Measurements from ENCODE around the gene HSBP1L1.

The HSBP1L1 gene

DNA sequence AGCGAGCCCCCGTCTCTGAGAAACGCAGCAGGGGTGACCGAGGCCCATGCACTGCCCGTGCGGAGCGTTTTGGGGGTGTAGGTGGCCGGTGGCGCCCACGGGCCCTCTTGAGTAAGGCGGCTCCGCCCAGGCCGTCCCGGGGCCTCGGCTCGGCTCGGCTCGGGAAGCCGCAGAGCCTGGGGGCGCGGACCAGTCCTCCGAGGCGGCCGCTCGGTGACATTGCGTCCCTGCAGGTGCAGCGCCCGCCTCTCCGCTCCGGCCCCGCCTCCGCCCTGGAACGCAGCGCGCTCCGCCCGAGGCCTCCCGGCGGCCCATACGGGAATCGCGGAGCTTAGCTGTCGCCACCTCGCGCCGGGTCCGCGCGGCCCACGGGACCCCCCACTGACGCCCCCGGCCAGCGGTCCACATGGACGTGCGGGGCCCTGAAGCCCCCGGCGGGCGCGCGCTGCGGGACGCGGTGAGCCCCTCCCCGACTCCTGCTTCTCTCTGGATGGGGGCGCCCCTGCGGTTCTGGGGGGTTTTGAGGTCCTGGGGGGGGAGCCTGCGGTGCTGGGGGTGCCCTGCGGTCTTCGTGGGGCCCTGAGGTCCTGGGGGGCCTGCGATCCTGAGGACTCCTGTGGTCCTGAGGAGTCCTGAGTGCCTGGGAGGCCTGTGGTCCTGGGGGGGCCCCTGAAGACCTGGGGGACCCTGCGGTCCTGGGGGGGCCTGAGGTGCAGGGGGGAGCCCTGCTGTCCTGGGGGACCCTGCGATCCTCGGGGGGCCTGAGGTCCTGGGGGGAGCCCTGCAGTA lies at the start of gene HSBP1L1:
TSS of gene HSBP1L1 (plus strand) at position 314 of the 789 bp plus-strand sequence. CDS start at position 407, 93 bp downstream.
- peak; percentile 76 for DNase-seq (ENCODE audit: low read depth, low spot score)

DNA sequence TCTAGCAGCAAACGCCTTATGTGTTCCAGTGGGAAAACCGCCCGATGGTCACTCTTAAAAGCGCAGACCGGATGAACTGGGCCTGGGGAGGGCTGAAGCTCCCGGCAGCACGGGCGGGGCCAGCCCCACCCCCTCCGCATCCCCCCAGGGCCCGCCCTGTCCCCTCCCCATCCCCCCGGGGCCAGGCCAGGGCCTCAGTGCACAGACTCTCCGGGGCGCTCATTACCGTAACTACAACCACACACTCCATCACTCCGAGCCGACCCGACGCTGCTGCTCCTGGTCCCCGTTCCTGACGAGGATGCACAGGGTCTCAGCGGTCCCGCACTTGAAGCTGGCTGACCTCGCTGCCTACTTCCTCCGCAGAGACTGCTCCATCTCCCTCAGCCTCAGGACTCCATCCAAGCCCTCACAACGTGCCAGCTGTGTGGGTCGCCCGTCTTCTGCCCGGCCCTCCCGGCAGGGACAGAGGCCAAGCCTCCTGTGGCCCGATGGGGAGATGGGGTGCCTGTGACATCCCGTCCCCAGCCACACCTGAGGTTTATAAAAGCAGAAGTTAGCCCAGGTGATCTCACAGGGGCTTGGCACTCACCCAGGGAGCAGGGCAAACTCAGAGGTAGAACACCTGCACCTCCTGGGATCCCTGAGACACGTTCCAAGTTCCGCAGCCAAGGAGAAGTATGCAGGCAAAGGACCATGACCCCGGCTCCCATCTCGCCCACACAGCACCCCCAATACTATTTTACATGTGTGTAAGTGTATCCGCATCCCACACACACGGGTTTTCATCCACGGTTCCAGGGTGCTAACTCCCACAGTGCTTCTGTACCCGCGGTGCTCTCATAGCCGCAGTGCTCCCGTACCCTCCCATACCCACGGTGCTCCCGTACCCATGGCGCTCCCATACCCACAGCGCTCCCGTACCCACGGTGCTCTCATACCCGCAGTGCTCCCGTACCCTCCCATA lies 49.0 kb upstream of the HSBP1L1 start:
- DNase-seq (ENCODE audit: low read depth, low spot score) = no peak

DNA sequence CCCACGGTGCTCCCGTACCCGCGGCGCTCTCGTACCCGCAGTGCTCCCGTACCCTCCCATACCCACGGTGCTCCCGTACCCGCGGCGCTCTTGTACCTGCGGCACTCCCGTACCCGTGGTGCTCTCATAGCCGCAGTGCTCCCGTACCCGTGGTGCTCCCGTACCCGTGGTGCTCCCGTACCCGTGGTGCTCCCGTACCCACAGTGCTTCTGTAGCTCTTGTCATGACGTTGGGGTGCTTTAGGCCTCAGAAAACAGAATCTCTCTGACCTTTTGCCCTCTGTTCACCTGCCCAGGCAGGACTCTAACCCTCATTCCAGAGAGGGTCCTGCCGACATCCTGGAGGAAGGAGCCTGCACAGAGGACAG lies 48.3 kb upstream of the HSBP1L1 start:
- no peak for DNase-seq (ENCODE audit: low read depth, low spot score)

DNA sequence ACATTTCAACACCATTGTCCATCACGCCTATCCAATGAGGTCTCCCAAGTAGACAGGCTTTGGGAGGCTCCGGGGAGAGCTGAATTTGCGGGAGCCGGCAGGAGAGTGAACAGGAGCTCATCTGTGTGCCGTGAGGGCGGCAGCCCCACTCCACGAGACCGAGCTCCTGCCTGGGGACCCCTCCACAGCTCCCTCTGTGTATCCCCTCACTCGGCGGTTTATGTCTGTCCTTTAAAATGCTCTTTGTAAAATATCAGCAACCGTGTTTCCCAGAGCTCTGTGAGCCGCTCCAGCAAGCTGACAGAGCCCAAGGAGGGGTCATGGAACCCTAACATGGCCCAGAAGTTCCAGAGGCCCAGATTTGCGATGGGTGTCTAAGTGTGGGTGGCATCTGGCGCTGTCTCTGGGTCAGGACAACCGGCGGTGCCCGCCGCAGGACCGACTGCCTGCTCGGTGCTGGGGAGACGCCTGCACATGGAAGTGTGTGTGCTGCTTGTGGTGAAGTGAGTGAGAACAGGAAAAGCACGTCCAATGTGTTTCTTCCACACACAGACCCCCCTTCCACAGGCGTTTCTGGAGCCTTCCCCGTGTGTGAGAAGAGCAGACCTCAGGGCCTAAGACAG lies 47.8 kb upstream of the HSBP1L1 start:
- no peak for DNase-seq (ENCODE audit: low read depth, low spot score)

DNA sequence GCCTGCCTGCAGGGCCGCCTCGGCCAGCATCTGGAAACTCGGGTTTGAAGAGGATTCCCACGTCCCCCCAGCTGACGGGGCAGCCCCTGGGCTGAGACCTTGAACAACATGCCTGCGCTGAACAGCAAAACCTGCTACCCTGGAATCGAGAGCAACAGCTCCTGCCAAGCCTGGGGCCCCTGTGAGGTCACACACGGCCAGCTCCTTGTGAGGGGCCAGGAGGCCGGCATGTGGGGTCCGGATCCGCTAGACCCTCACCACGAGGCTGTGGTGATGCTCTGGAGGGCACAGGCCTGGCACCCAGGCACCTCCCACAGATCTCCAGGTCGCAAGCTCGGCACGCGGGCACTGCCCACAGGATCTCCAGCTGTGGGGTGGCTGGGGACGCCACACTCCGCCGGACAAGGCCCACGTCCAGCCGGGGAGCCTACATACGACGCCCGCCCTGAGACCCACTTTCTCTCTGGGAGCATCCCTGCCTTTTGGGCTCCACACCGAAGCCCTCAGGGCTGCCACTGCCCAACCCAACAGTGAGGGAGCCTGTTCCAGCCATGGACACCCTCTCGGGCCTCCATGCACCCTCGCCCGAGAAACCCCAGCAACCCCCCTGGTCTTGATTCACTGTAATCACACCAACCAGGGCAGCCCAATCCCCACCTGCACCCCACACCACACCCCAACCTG lies 47.1 kb upstream of the HSBP1L1 start:
- no peak for DNase-seq (ENCODE audit: low read depth, low spot score)

DNA sequence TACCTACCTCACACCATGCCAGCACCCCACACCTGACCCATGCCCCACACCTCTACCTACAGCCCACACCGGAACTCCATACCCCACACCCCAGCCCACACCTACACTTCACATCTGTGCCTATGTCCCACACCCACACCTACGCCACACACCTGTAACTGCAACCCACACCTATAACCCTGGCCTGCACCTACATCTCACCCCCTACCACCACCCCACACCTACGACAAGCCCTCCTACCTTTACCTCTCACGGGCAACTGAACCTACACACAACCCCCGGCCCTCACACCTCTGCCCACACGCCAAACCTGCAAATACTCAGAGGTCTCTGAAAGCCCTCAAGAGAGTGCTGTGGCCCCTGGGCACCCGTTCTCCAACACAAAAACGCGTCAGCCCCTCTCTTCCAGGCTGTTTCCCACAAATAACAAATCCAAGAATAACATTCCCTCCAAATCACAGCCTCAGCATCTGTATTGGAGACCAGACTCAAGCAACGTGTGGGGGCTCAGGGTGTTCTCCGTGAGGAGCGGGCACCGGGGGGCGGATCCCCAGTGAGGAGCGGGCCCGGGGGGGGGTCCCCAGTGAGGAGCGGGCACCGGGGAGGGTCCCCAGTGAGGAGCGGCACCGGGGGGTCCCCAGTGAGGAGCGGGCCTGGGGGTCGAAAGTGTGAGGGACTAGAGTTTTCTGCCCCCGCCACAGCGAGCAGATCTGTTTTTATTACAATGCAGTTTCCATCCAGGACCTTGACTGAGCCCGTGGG lies 46.4 kb upstream of the HSBP1L1 start:
- no peak for DNase-seq (ENCODE audit: low read depth, low spot score)

DNA sequence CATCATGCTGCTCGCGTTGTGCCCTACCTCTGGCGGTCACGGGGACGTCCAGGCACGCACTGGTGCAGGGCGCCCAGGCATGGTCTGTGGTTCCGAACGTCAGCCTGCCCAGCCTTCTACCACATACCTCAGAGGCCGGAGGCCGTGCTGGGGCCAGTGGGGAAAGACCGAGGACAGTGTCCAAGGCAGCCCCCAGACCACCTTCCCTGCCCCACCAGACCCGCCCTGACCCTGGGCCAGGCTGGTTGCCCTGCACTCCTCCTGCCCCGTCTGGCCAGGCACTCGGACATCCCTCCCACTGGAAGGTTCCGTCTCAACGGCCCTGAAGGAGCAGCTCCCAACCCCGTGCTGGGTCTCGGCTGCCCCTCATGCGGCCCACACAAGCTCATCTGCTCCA lies 45.8 kb upstream of the HSBP1L1 start:
- DNase-seq (ENCODE audit: low read depth, low spot score) = no peak

DNA sequence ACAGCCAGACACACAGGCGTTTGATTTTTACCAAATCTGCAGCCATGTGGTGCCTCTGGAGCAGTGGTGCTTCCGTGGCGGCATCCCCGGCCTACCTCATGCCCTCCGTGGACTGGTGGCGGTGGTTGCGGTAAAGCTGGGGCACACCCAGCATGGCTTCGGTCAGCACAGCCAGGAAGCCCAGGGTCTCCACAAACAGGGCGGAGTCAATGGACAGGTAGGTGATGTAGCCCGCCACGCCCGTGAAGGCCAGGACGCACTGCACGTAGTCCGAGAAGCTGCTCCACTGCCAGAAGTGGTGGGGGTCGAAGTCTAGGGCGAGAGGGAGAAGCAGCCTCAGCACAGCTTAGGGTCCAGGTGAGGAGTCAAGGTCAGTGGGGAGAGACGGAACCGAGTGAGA lies 45.4 kb upstream of the HSBP1L1 start:
- no peak for DNase-seq (ENCODE audit: low read depth, low spot score)

DNA sequence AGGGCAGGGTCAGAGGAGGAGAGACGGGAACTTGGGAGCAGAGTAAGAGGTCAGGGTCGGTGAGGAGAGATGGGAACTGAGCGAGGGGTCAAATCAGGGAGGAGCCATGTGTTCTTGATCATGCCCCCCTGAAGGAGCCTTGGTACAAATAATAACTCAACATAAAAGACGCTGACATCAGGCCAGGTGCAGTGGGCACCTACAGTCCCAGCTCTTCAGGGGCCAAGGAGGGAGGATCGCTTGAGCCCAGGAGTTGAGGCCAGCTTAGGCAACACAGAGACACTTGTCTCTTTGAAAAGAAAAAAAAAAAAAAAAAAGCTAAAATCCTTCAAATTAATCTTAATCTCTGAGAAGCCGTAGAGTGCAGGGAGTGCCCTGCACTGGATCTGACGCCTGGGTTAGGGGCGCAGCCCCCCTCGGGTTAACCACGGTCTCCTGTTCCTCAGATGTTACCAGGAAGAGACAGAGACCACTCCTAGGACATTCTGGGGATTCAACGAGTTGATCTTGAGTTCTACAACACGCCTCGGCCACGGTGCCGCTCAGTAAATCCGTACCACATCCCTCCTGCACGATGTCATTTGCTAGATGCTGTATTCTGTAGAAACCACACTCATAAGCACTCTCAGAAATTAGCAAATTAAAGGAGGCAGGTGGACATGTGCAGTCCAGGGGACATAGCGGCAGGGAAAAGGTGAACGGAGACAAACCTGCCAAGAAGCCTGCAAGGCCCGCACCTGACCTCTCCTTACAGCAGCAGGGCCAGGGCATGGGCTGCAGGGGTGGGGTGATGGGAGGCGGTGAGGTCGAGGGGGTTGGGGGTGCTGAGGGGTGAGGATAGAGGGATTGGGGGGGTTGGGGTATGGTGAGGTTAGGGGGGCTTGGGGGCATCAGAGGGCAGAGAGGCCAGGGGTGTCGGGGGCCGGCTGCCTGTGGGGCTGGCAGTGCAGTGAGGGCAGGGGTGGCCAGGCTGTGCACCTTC lies 42.2 kb upstream of the HSBP1L1 start:
- no peak for DNase-seq (ENCODE audit: low read depth, low spot score)

DNA sequence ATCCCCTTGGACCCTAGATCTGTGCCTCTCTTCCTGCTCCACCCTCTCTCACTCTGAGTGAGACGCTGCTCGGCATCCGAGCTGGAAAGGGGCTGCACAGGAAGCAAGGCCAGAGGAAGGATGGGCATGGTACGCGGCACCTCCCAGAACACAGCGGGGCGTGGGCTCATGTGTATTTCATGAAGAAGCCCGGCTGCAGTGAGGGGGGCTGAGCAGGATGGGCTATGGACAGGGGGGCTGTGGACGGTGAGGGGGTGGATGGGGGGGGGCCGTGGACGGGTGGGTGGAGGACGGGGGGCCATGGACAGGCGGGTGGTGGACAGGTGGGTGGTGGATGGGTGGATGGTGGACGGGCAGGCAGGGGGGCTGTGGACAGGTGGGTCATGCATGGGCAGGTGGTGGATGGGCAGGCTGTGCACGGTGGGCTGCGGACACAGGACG lies 41.5 kb upstream of the HSBP1L1 start:
- DNase-seq (ENCODE audit: low read depth, low spot score) = no peak

DNA sequence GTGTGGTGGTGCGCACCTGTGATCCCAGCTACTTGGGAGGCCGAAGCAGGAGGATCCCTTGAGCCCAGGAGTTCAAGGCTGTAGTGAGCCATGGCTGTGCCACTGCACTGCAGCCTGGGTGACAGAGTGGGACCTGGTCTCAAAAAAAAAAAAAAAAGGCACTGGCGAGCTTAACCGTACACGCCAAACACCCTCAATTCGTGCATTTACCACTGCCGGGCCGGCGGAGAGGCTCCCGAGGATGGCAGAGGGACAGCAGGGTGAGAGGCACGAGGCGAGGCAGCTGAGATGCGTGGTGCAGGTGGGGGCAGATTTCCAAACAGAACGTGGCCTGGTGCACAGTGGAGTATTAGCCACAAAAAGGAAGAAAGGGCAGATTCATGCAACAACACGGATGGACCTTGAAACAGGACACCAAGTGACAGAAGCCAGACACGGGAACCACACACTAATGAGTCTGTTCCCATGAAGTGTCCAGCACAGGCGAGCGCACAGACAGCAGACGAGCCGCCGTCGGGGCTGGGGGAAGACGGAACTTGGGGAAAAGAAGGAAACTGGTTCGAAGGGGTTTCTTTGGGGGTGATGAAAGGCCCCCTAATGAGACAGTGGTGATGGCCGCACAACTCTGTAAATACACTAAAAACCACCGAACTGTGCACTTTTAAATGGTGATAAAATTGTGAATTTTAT lies 40.4 kb upstream of the HSBP1L1 start:
- DNase-seq (ENCODE audit: low read depth, low spot score) = no peak

DNA sequence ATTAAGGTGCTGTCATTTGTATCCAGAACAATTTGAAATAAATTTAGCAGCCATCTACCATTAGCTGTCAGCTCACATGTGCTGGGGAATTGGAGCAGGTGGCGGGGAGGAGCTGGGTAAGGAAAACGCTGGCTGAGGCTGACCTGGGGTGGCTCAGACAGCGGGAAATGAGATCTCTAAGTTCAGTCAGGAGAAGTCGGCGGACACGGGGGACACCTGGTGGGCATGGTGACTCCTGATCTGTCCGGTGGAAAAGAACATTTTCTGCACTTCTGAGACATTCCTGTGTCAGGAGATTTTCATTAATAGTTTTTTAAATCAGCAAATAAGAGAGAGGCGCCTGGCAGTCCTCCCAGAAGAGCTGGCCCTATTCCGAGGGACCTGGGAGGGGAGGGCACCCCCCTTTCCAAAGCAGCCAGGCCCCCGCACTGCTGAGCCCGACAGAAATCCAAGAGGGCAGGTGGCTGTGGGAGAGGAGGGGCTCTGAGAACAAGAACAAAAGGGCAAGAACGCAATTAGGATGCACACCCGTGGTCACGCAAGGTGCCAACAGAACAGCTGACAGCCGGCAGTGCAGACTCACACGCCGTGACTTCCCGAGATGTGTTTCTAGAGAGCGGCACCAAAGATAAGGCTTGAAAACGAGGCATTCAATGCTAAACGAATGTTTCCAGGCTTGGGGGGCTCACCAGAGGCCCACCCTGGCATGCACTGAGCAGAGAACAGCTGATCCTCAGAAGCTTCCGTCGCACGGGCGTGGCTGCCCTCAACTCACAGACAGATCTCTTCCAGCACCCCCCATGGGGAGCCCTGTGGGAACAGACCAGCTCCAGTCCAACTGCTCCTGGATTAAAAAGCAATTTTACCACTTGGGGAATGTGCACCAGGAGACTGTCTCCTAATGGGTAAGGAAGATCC lies 39.4 kb upstream of the HSBP1L1 start:
- peak; percentile 42 for DNase-seq (ENCODE audit: low read depth, low spot score)

DNA sequence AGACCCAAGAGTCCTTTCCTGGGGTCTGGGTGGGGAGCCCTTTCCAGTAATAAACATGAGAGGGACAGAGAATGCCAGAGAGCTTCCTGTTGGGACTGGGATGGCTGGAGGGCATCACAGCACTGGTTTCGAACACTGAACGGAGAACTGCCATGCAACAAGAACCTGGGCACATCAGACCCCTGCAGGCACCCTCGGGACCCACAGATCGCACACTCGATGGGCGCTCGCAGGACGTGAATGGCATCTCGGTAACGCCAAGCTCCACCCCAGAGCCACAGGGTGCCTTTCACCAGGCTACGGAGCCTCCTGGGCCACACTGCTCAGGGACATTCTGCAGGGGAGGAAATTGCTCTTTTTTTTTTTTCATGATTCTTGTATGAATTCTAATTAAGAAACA lies 38.1 kb upstream of the HSBP1L1 start:
- DNase-seq (ENCODE audit: low read depth, low spot score) = no peak

DNA sequence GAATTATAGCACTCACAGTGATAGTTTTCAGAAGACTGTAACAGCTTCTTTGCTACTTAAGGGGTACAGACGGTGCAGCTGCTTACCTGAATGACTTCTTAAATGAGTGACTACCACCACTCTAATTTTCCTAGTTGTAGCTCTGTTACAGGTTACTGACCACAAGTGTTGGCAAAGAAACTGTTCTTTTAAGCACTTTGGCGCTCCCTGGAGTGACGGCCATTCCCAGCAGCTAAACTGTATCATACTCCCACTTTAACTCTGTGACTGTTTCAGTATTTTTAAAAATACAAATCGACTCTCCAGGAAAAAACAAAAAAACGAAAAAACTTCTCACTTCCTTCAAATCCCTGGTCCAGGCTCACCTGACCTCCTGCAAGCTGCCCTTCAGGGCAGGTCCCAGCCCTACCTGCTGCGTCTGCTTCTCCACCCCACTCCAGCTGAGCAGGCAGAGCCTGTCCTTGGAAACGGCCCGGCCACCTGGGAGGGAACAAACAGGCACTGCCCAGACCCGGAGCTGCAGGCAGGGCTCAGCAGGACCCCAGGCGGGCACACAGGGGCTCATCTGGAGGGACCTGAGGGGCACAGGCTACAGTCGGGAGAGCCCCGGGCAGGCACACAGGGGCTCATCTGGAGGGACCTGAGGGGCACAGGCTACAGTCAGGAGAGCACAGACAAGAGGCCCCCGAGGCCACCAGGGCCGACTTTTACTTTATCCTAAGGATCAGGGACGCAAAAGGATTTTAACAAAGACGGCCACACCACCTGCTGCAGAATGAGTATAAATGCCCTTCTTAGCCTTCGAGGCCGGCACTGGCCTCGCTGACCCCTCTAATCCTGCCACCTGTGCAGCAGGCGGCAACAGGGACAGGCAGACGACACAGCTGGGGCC lies 37.5 kb upstream of the HSBP1L1 start:
- DNase-seq (ENCODE audit: low read depth, low spot score) = peak; percentile 14

DNA sequence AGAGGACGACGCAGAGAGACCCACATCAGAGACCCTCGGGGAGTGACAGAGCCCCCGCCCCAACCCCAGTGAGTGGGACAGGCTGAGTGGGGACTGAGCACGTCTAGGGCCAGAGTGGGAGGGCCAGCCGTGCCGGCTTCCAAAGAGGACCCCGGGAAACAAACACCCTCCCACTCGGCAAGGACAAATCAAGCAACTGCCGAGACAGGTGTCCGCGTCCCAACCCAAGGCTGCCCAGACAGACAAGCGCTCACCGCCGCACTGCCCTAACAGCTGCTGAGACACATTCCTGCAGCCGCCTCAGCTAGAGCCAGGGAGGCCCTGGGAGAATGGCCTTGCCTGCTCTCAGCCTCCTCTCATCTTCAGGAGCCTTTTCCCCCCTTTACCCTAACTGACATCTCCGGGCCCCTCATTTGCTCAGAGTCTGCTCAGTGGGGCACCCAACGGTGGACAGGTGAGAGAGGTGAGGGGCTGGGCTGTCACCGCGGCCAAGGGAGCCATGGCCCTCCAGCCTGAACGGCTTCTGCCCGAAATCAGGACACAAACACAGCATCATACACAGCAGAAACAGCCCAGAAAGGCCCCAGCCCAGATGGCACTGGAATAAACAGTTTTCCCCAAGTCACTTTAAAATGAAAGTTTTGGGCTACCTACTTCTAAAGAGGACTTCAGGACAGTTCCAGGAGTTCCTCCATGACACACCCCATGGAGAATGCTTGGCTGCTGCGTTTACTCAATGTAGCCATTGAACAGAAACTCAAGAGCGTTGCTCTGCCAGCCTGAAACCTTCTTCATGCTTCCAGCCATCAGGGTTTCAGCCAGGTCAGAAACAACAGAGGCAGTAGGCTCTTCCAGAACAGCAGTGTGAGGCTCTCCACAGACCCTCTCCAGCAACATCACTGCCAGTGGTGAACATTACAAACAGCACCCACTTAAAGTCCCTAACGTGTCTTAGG lies 36.6 kb upstream of the HSBP1L1 start:
- DNase-seq (ENCODE audit: low read depth, low spot score) = no peak

DNA sequence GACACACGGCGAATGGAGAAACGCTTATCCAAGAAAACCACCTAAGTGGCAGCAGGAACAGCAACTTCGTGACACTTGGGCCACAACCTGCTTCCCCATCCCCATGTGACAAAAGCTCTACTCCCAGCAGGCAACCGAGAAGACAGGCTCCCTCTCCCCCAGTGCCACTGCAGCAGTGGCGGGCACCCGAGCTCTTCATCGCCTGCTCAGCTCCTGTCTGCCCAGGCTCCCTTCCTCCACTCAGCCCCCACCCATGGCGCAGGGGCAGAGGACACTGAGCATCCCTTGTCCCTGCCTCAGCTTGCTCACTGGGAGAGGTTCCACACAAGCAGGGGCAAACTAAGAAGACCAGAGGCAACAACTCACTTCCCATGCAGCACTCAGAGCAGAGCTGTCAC lies 35.9 kb upstream of the HSBP1L1 start:
- no peak for DNase-seq (ENCODE audit: low read depth, low spot score)

Measured in astrocyte of the hippocampus (primary cell).